OCI-LY1 (cell line): Measurements from ENCODE around the gene ALLC.

Experiments used
- H2AFZ ChIP-seq: fragments of 200-600 bp; sonication (generic), shearing (Covaris generic); 2 replicates; pipeline ENCODE4 v1.6.0; 2014; ENCODE audit warnings: antibody characterized with exemption, mild to moderate bottlenecking, low read length
- H3F3A ChIP-seq: fragments of 200-600 bp; sonication (generic), shearing (Covaris generic); 2 replicates; pipeline ENCODE4 v1.6.0; 2014; ENCODE audit warnings: mild to moderate bottlenecking, antibody characterized with exemption, low read length, moderate library complexity; ENCODE audit not compliant: insufficient read depth
- H3K27ac ChIP-seq: fragments of 200-600 bp; sonication (generic); 2 replicates; pipeline ENCODE4 v1.5.1; 2014; ENCODE audit warnings: low read length, mixed run types, mild to moderate bottlenecking, low read depth; ENCODE audit not compliant: poor library complexity, severe bottlenecking
- H3K27me3 ChIP-seq: fragments of 200-600 bp; sonication (generic); 2 replicates; pipeline ENCODE4 v1.6.0; 2014; ENCODE audit warnings: antibody characterized with exemption, mild to moderate bottlenecking, low read length, moderate library complexity; ENCODE audit not compliant: insufficient read depth
- H3K36me3 ChIP-seq: fragments of 200-600 bp; sonication (generic); 2 replicates; pipeline ENCODE4 v1.6.1; 2014; ENCODE audit warnings: mild to moderate bottlenecking, antibody characterized with exemption, low read length, moderate library complexity, mixed read lengths; ENCODE audit not compliant: insufficient read depth
- H3K4me1 ChIP-seq: fragments of 200-600 bp; sonication (generic); 2 replicates; pipeline ENCODE4 v1.5.1; 2014; ENCODE audit warnings: mild to moderate bottlenecking, low read length, moderate library complexity; ENCODE audit not compliant: insufficient read depth, severe bottlenecking
- H3K4me2 ChIP-seq: fragments of 200-600 bp; sonication (generic), shearing (Covaris generic); 2 replicates; pipeline ENCODE4 v1.6.1; 2014; ENCODE audit warnings: low read length
- H3K4me3 ChIP-seq: fragments of 200-600 bp; sonication (generic); 2 replicates; pipeline ENCODE4 v1.5.1; 2014; ENCODE audit warnings: low read length, low read depth, mild to moderate bottlenecking, mixed read lengths; ENCODE audit not compliant: poor library complexity, severe bottlenecking
- H3K79me2 ChIP-seq: fragments of 200-600 bp; shearing (Covaris generic); 2 replicates; pipeline ENCODE4 v1.6.1; 2016; ENCODE audit warnings: mixed run types, low read length, mixed read lengths; ENCODE audit not compliant: insufficient read depth
- H3K9ac ChIP-seq: fragments of 200-600 bp; sonication (generic), shearing (Covaris generic); 2 replicates; pipeline ENCODE4 v1.6.1; 2014; ENCODE audit warnings: mild to moderate bottlenecking, low read length, mixed read lengths
- H3K9me2 ChIP-seq: fragments of 200-600 bp; sonication (generic), shearing (Covaris generic); 2 replicates; pipeline ENCODE4 v1.6.1; 2014; ENCODE audit warnings: low read depth, mild to moderate bottlenecking, low read length, mixed read lengths
- H3K9me3 ChIP-seq: fragments of 200-600 bp; shearing (Covaris generic); 2 replicates; pipeline ENCODE4 v1.6.1; 2014; ENCODE audit warnings: low read length, mixed read lengths
- H4K20me1 ChIP-seq: fragments of 200-600 bp; sonication (generic), shearing (Covaris generic); 2 replicates; pipeline ENCODE4 v1.6.0; 2016; ENCODE audit warnings: mild to moderate bottlenecking, low read length; ENCODE audit not compliant: insufficient read depth
- EZH2 ChIP-seq: fragments of 200-600 bp; sonication (generic), shearing (Covaris generic); IDR thresholded peaks from 2 replicates; pipeline ENCODE4 v1.8.0; 2017; ENCODE audit warnings: borderline replicate concordance, mixed run types, mild to moderate bottlenecking, antibody characterized with exemption, low read length, moderate library complexity, mixed read lengths
- TF ChIP-seq, protein P1 (sequence below): fragments of 200-600 bp; sonication (generic), shearing (Covaris generic); IDR thresholded peaks from 2 replicates; pipeline ENCODE4 v1.5.1; 2017; ENCODE audit warnings: mild to moderate bottlenecking, antibody characterized with exemption, low read length, moderate library complexity, mixed read lengths

Gene ALLC

DNA sequence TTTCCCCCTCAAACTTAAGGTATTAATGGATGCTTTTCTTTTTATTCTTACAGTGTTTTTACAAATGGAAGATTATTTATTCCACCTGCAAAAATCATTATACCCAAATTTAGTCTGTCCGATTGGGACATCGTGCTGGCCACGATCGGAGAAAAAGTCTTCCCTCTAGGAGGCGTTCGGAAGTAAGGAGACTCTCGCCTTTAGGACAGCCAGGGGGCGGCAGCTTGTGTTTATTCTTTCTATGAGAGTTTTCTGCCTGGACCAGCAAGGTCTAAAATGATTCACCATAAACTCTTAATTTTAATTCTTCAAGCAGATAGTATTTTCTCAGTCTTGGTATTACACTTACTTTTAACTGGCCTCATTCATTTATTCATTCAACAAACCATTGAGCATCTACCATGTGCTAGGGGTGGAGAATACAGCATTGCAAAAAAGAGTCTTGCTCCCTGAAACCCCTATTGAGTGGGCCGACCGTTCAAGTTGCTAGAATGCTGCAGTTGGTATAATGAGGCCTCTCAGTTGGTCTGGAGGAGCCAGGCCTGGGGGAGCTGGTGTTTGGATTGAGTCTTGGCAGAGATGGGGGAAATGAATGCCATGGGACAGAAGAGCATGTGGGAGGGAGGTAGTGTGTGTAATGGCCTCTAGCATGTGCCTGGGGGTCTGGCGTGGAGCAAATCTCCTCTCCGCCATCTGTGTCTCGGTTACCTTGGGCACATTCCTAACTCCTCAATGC lies 84.0 kb downstream of the ALLC start:
- no peak overlapping the region for H2AFZ ChIP-seq
- TF ChIP-seq, protein P1, sequence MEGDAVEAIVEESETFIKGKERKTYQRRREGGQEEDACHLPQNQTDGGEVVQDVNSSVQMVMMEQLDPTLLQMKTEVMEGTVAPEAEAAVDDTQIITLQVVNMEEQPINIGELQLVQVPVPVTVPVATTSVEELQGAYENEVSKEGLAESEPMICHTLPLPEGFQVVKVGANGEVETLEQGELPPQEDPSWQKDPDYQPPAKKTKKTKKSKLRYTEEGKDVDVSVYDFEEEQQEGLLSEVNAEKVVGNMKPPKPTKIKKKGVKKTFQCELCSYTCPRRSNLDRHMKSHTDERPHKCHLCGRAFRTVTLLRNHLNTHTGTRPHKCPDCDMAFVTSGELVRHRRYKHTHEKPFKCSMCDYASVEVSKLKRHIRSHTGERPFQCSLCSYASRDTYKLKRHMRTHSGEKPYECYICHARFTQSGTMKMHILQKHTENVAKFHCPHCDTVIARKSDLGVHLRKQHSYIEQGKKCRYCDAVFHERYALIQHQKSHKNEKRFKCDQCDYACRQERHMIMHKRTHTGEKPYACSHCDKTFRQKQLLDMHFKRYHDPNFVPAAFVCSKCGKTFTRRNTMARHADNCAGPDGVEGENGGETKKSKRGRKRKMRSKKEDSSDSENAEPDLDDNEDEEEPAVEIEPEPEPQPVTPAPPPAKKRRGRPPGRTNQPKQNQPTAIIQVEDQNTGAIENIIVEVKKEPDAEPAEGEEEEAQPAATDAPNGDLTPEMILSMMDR = no peak
- TF ChIP-seq EZH2 = no peak
- no peak overlapping the region for H3K27ac ChIP-seq
- H4K20me1 ChIP-seq = no peaks in the 10 kb centered on the region
- no peaks in the 10 kb centered on the region for H3K36me3 ChIP-seq
- no peaks in the 10 kb centered on the region for H3F3A ChIP-seq
- peaks cover 6% of the 10 kb centered on the region for H3K27me3 ChIP-seq
- no peaks in the 10 kb centered on the region for H3K79me2 ChIP-seq
- no peak overlapping the region for H3K4me2 ChIP-seq
- no peak overlapping the region for H3K9ac ChIP-seq
- H3K4me3 ChIP-seq = no peak overlapping the region
- 0 out of 2 replicates have a peak, but pooled peaks cover 3% of the 10 kb centered on the region for H3K9me3 ChIP-seq
- no peaks in the 10 kb centered on the region for H3K9me2 ChIP-seq
- H3K4me1 ChIP-seq = no peaks in the 10 kb centered on the region

DNA sequence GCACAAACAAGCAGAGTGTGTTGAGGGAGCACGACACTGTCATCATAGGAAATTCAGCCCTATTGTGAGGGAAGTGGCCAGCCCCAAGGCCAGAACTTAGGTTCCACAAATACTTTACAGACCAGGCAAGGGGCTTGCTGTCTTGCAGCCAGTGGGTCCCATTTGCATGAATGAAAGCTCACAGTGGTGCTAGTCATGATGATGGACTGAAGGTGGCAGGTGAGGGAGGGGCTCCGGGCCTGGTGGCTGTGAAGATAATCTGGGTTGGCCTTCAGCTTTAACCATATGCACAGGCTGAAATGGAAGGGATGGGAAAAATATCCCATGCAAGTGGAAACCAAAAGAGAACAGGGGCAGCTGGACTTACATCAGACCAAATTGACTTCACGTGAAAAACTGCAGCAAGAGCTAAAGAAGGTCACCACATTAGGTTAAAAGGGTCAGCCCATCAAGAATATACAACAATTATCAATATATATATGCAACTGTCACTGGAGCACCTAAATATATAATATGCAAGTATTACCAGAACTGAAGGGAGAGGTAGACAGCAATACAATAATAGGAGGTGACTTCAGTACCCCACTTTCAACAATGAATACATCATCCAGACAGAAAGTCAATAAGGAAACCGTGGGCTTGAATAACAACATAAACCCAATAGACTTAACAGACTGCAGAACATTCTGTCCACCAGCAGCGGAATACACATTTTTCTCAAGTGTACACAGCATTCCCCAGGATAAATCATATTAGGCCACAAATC lies 84.9 kb downstream of the ALLC start:
- Histone ChIP-seq H4K20me1 (no peaks in the 10 kb centered on the region), H3K36me3 (no peaks in the 10 kb centered on the region), H3K27me3 (peaks cover 4% of the 10 kb centered on the region; the same call in 1 of the 2 replicates), H3K9me3 (0 out of 2 replicates have a peak, but pooled peaks cover 3% of the 10 kb centered on the region), H3K79me2 (no peaks in the 10 kb centered on the region), H3K4me2 (no peak overlapping the region), H3K27ac (no peak overlapping the region), H3K4me3 (no peak overlapping the region), H3K9me2 (no peaks in the 10 kb centered on the region), H2AFZ (no peak overlapping the region), H3F3A (no peaks in the 10 kb centered on the region), H3K9ac (no peak overlapping the region), H3K4me1 (no peaks in the 10 kb centered on the region)
- TF ChIP-seq, protein P1 = no peak
- no peak for TF ChIP-seq EZH2

GRCh38 chr2:3743951-3744555 lies 86.1 kb downstream of the ALLC start:
- Histone ChIP-seq H3K27ac (no peak overlapping the region), H2AFZ (no peak overlapping the region), H3K9ac (no peak overlapping the region), H3K9me3 (0 out of 2 replicates have a peak, but pooled peaks cover 3% of the 10 kb centered on the region), H3K4me3 (no peak overlapping the region), H3K79me2 (no peaks in the 10 kb centered on the region), H3K36me3 (no peaks in the 10 kb centered on the region), H3K4me1 (no peaks in the 10 kb centered on the region), H4K20me1 (no peaks in the 10 kb centered on the region), H3K4me2 (no peak overlapping the region), H3K27me3 (peaks cover 4% of the 10 kb centered on the region; the same call in 1 of the 2 replicates), H3F3A (no peaks in the 10 kb centered on the region), H3K9me2 (no peaks in the 10 kb centered on the region)
- TF ChIP-seq, protein P1 = no peak
- no peak for TF ChIP-seq EZH2
